Endothelial cell of umbilical vein (primary cell): ENCODE results near the gene RTN4. TPM values are rescaled to one million over a fixed set of nuclear protein-coding genes. Genes with fewer than 3 reads are reported as not detected.

Source experiments
- BruUV-seq: library from RNA; stranded (reverse); fragments of 400-500 nt; replicated peaks from 2 replicates; lab custom pipeline; 2021; lab: Mats Ljungman, UMichigan
- CTCF ChIA-PET: fragments of 300-600, 350-600 bp; sonication (Branson Sonifier 250); formaldehyde crosslinking; loops from one replicate; lab custom pipeline; 2021; ENCODE audit warnings: antibody characterized with exemption, inconsistent platforms; lab: Charles Lee
- POLR2A ChIA-PET: fragments of 300-600, 350-600 bp; sonication (Branson Sonifier 250); formaldehyde crosslinking; loops from one replicate; lab custom pipeline; 2021; ENCODE audit warnings: antibody characterized with exemption, inconsistent platforms; lab: Charles Lee
- DNase-seq: peaks from one replicate; pipeline ENCODE4 v3.0.0-alpha.2; 2011; ENCODE audit warnings: low read depth, low spot score
- FAIRE-seq: peaks from 2 replicates; lab custom pipeline; 2011; peaks lifted over from hg19 to GRCh38; lab: Jason Lieb, UNC
- H2AFZ ChIP-seq: 2 replicates; pipeline ENCODE4 v1.6.0; 2012; ENCODE audit warnings: low read depth, low read length, control low read depth, inconsistent platforms
- H3K27ac ChIP-seq: 2 replicates; pipeline ENCODE4 v1.5.1; 2011; ENCODE audit warnings: low read depth, mild to moderate bottlenecking, control low read depth, low read length, moderate library complexity; ENCODE audit not compliant: insufficient read depth
- H3K27me3 ChIP-seq, 2 experiments: 2 replicates each; pipeline versions ENCODE4 v1.6.0 to v1.6.1; 2011; ENCODE audit warnings: low read length in 2 of 2, mixed read lengths in 1 of 2; ENCODE audit not compliant: control insufficient read depth in 2 of 2, insufficient read depth in 2 of 2
- H3K36me3 ChIP-seq, 2 experiments: 2 replicates in 1 of 2; 3 replicates in 1 of 2; pipeline ENCODE4 v1.5.1; 2011; ENCODE audit warnings: low read length in 2 of 2, mild to moderate bottlenecking in 1 of 2, moderate library complexity in 1 of 2; ENCODE audit not compliant: control insufficient read depth in 2 of 2, insufficient read depth in 2 of 2; ENCODE audit errors: extremely low read depth in 1 of 2
- H3K4me1 ChIP-seq: 3 replicates; pipeline ENCODE4 v1.5.1; 2011; ENCODE audit warnings: mild to moderate bottlenecking, low read length; ENCODE audit not compliant: control insufficient read depth, insufficient read depth; ENCODE audit errors: extremely low read depth
- H3K4me2 ChIP-seq: 2 replicates; pipeline ENCODE4 v1.6.1; 2011; ENCODE audit warnings: low read length, control low read depth, mixed read lengths; ENCODE audit not compliant: insufficient read depth
- H3K4me3 ChIP-seq, 3 experiments: fragments of 200-600 bp in 1 of 3; sonication (generic), shearing (Covaris generic) in 1 of 3; replicated peaks in 1 of 3; 2 replicates each; pipeline ENCODE4 v1.5.1; 2011 to 2016; ENCODE audit warnings: control low read depth in 3 of 3, low read length in 3 of 3, mild to moderate bottlenecking in 2 of 3, inconsistent platforms in 1 of 3, low read depth in 1 of 3, moderate library complexity in 1 of 3; ENCODE audit not compliant: insufficient read depth in 1 of 3
- H3K79me2 ChIP-seq: 2 replicates; pipeline ENCODE4 v1.6.0; 2012; ENCODE audit warnings: low read length, inconsistent platforms; ENCODE audit not compliant: control insufficient read depth, insufficient read depth
- H3K9ac ChIP-seq: replicated peaks from 2 replicates; pipeline ENCODE3; 2011; ENCODE audit warnings: low read length, control low read depth; ENCODE audit not compliant: insufficient read depth; ENCODE audit errors: extremely low read depth
- H3K9me1 ChIP-seq: replicated peaks from 3 replicates; pipeline ENCODE4 v1.6.0; 2011; ENCODE audit warnings: mild to moderate bottlenecking, low read length; ENCODE audit not compliant: control insufficient read depth, insufficient read depth; ENCODE audit errors: extremely low read depth
- H3K9me3 ChIP-seq: replicated peaks from 2 replicates; pipeline ENCODE4 v1.5.1; 2012; ENCODE audit warnings: low read length, inconsistent platforms; ENCODE audit not compliant: control insufficient read depth, insufficient read depth
- H4K20me1 ChIP-seq: replicated peaks from 2 replicates; pipeline ENCODE3; 2011; ENCODE audit warnings: mild to moderate bottlenecking, low read length; ENCODE audit not compliant: control insufficient read depth, insufficient read depth; ENCODE audit errors: extremely low read depth
- EZH2 ChIP-seq: IDR thresholded peaks from 2 replicates; pipeline ENCODE4 v1.6.1; 2012; ENCODE audit warnings: borderline replicate concordance, low read depth, mild to moderate bottlenecking, moderate library complexity, low read length, inconsistent platforms; ENCODE audit not compliant: severe bottlenecking
- FOS ChIP-seq: IDR thresholded peaks from 2 replicates; pipeline ENCODE4 v1.6.1; 2011; ENCODE audit warnings: mild to moderate bottlenecking, low read length, moderate library complexity, borderline replicate concordance; ENCODE audit not compliant: insufficient read depth
- JUN ChIP-seq: IDR thresholded peaks from 2 replicates; pipeline ENCODE4 v1.6.1; 2011; ENCODE audit warnings: borderline replicate concordance, low read depth; ENCODE audit not compliant: insufficient read length, insufficient read depth
- MAX ChIP-seq: IDR thresholded peaks from 2 replicates; pipeline ENCODE4 v1.6.1; 2011; ENCODE audit not compliant: insufficient read depth, insufficient read length
- MYC ChIP-seq: IDR thresholded peaks from one replicate; pipeline ENCODE4 v1.6.1; 2011; ENCODE audit warnings: mild to moderate bottlenecking, low read depth, low read length
- POLR2A ChIP-seq: IDR thresholded peaks from 2 replicates; pipeline ENCODE4 v1.6.1; 2012; ENCODE audit warnings: low read depth, mild to moderate bottlenecking, control low read depth, low read length
- POLR2AphosphoS5 ChIP-seq: IDR thresholded peaks from 2 replicates; pipeline ENCODE4 v1.6.1; 2012; ENCODE audit warnings: low read depth, mild to moderate bottlenecking, control low read depth, low read length, moderate library complexity; ENCODE audit not compliant: insufficient read depth
- dilution Hi-C: fragments of 300-500 bp; cut with MboI; formaldehyde crosslinking; loops from one replicate; pipeline ENCODE4 v1.15.0; 2019; ENCODE audit warnings: low sequenced_read_pairs; ENCODE audit not compliant: extremely low pct_ligation_motif_present
- intact Hi-C: fragments of 100-400 bp; cut with micrococcal nuclease; formaldehyde crosslinking; loops from one replicate; pipeline ENCODE4 v1.10.0; 2022
- polyA plus RNA-seq, 4 experiments: library from polyadenylated mRNA; depleted of rRNA in 3 of 4; stranded (reverse) in 3 of 4; unstranded in 1 of 4; fragments of >200 nt; gene quantifications; 2 replicates each; pipeline versions ENCODE4 v1.2.1 to v1.2.3, GENCODE V29; 2011 to 2012; ENCODE audit warnings: missing spikeins in 1 of 4
- total RNA-seq: library from RNA; stranded (reverse); gene quantifications from 2 replicates; pipeline ENCODE4 v1.2.3, GENCODE V29; 2021

The RTN4 gene
- total and polyA plus RNA-seq, 2 donors (not counting 3 experiments of a cell fraction or from before 2014, with no cell fraction given), result 253 to 486 TPM

GRCh38 chr2:54983345-54984220 is 66.7 kb downstream of the RTN4 start:
- no peak overlapping the region for H3K4me3 ChIP-seq
- POLR2A ChIA-PET, result no interaction called here
- no peak overlapping the region for H3K9ac ChIP-seq
- CTCF ChIA-PET, result interaction anchor here (1.4 kb wide), 1 partner anchor 32 kb away, joined by 3 read pairs; no protein-coding TSS in a partner anchor
- dilution Hi-C loops (no loop called here), intact Hi-C loops (no loop called here)
- BruUV-seq, result no TSS peak
- peaks cover 11% of the 10 kb centered on the region for H4K20me1 ChIP-seq
- DNase-seq (peak; percentile 39), FAIRE-seq (no peak)
- no peak overlapping the region for H2AFZ ChIP-seq
- peaks cover 3 to 12% of the 10 kb centered on the region in 2 experiments for H3K36me3 ChIP-seq
- TF ChIP-seq MAX, result no peak
- TF ChIP-seq FOS, result peak; percentile 72
- TF ChIP-seq JUN, result peak; percentile 41
- peak; percentile 20 for TF ChIP-seq POLR2AphosphoS5
- TF ChIP-seq EZH2, result no peak
- peak overlapping the region; percentile 35 for H3K4me2 ChIP-seq
- H3K9me3 ChIP-seq, result no peaks in the 10 kb centered on the region
- H3K27ac ChIP-seq, result no peak overlapping the region
- no peaks in the 10 kb centered on the region for H3K27me3 ChIP-seq
- peaks cover 22% of the 10 kb centered on the region for H3K4me1 ChIP-seq
- H3K79me2 ChIP-seq, result peaks cover 99% of the 10 kb centered on the region
- H3K9me1 ChIP-seq, result no peaks in the 10 kb centered on the region

- Histone ChIP-seq H3K4me1 (peaks cover 22% of the 10 kb centered on the region), H4K20me1 (peaks cover 7% of the 10 kb centered on the region), H3K79me2 (peaks cover 99% of the 10 kb centered on the region), H3K4me3 (no peak overlapping the region), H3K9me3 (no peaks in the 10 kb centered on the region), H3K9me1 (no peaks in the 10 kb centered on the region), H3K27me3 (no peaks in the 10 kb centered on the region), H3K36me3 (peaks cover 0 to 8% of the 10 kb centered on the region in 2 experiments), H3K27ac (no peak overlapping the region), H3K4me2 (no peak overlapping the region), H3K9ac (no peak overlapping the region), H2AFZ (no peak overlapping the region)
- dilution Hi-C loops (no loop called here), intact Hi-C loops (no loop called here)
- TF ChIP-seq FOS, result no peak
- TF ChIP-seq POLR2A, result no peak
- no peak for TF ChIP-seq MYC
- ChIA-PET CTCF (no interaction called here), POLR2A (no interaction called here)
- DNase-seq (no peak), FAIRE-seq (no peak)
- BruUV-seq, result no TSS peak
Measured at GRCh38 chr2:54981385-54981784, 68.9 kb downstream of the RTN4 start.
